Smooth muscle cell of the brain vasculature (primary cell): ENCODE measurements around the gene CEBPA.

Experiments
- DNase-seq: peaks from one replicate; pipeline ENCODE4 v3.0.0-alpha.2; 2012; ENCODE audit warnings: low read depth, low spot score

CEBPA gene

DNA sequence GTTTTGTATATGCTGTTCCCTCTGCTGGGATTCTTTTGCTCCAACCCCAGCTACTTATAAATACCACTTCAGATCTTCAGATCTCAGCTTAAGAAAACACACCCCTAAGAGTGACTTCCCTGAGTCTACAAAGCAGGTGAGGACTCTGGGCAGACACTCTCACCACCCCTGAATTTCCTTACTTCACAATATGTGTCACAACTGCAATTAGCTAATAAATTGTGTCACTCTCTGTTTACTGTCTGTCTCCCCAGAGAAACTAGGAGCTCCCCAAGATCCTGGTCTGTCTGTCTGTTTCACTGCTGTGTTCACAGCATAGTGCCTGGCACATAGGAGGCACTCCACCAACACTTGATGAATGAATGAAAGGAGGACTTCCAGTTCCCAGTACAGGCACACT is 14.4 kb downstream of the CEBPA start:
- no peak for DNase-seq

DNA sequence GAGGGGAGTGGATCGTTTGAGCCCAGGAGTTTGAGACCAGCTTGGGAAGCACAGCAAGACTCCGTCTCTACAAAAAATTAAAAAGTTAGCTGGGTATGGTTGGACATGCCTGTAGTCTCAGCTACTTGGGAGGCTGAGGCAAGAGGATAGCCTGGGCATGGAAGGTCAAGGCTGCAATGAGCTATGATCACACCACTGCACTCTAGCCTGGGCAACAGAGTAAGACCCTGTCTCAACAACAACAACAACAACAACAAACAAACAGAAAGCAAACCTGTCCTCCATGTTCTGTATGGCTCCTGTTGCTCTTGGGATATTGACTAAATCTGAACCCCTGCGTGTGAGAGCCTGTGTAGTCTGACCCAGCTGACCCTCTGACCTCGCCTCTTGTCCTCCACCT is 14.9 kb downstream of the CEBPA start:
- no peak for DNase-seq

- no peak for DNase-seq
Measured at GRCh38 chr19:33286899-33287298, 15.4 kb downstream of the CEBPA start.

GRCh38 chr19:33285441-33285927 is 16.9 kb downstream of the CEBPA start:
- DNase-seq, result no peak

GRCh38 chr19:33284756-33285155 is 17.6 kb downstream of the CEBPA start:
- no peak for DNase-seq

DNA sequence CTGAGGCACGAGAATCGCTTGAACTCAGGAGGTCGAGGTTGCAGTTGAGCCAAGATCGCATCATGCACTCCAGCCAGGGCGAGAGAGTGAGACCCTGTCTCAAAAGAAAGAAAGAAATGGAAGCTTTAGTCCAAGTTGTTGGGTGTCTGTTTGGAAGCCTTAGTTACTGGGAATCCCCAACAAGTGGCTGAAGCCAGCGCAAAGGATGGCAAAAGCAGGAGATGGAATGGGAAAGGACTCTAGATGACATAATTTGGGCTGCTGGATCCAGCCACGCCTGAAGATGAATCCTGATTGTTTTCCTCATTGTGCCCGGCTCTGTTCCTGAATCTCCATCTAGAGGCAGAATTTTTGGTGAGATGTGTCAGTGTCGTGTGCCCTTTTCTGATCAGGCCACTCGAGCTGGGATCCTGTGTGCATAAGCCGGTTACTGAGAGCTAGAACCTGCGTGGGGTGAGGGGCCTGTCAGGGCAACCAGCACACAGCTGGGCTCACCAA is 18.1 kb downstream of the CEBPA start:
- DNase-seq, result no peak

DNA sequence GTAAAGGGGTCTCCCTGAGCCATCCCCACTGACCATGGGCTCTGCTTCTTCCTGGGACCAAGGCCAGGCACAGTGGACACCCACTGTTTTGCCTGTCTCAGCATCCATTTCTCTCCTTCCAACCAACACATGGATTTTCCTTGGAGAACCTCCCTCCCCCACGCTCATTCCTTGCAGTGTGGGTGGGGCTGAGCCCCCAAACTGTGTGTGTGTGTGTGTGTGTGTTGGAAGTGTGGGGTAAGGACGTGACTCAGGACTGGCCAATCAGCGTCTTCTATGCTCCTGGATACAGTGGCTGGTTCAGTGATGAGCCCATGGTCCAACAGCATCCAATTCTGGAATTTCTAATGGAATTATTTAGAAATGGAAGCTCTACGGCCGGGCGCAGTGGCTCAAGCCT is 18.7 kb downstream of the CEBPA start:
- DNase-seq, result no peak

DNA sequence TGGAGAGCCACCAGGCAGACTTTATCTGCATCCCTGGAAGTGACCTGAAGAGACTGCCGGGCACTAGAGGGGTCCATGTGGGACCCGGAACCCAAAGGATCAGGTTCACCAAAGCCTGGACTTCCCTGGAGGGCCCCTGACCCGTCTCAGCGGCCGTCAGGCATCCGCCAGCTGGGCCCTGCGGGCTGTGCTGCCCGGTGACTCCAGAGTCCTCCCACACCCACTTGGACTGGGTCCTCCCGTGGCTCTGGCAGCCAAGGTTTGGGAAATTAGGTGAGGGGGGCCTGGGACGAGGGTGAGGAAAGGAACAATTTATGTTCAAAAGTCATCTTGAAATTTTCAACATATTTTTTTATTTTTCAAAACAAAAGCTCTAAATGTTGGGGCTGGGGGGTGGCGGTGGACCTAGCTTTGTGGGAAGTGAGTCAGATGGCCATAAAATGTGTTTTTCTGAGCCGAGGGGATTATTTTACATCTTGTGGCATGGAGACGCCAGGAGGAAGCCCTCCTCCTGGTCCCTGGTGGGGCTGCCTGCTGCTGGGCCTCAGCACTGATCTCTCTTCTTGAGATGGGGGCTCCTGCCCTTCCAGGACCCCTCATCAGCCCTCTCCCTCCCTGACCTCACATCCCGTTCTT is 20.2 kb downstream of the CEBPA start:
- no peak for DNase-seq

DNA sequence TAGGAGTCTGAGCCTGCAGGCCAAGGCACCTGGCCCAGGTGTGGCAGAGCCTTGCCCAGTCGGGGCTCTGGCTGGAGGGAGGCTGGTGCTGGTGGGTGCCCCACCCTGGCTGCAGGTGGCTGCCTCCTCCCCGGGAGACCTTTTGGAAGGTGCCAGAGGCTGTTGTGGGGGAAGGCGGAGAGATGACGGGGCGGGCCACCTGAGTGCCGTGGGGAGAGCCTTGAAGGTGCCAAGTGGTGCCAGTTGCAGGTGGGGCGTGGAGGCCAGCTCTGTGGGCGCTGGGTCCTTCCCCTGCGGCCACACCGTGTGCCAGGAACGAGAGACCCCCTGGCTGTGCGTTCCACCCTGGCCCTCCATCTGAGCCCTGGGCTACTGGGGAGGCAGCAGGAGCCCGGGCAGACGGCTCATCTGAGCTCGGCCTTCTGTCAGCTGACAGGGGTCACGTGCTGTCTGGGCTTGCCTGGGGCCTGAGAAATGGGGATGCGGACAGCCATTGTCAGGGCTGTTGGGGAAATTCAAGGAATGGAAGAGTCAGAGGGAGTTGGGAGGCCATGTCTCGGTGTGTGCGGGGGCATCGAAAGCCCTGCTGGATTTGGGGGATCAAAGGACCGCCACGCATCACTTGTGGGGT is 20.9 kb downstream of the CEBPA start:
- DNase-seq, result no peak

DNA sequence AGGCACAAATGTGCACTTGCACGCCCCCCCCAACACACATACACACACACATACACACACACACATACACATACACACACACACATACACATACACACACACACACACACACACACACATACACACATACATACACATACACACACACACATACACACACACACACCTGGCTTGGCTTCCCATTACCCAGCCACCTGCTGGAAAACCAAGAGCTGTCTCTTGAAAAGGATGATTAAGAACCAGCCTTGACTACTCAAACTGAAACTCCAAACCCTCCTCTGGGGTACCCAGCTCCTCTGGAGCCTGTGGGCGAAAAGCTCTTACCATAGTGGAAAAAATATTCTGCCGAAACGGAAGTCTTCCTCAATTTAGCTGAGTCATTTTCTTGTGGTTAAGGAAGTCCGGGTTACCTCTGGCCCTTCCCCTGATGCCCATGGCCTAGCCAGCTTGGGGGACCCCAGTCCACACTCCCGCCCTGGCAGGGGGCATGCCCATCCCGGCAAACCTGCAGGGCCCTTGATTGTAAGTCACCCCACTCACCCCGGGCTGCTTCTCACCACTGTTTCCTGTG is 21.9 kb downstream of the CEBPA start:
- no peak for DNase-seq

DNA sequence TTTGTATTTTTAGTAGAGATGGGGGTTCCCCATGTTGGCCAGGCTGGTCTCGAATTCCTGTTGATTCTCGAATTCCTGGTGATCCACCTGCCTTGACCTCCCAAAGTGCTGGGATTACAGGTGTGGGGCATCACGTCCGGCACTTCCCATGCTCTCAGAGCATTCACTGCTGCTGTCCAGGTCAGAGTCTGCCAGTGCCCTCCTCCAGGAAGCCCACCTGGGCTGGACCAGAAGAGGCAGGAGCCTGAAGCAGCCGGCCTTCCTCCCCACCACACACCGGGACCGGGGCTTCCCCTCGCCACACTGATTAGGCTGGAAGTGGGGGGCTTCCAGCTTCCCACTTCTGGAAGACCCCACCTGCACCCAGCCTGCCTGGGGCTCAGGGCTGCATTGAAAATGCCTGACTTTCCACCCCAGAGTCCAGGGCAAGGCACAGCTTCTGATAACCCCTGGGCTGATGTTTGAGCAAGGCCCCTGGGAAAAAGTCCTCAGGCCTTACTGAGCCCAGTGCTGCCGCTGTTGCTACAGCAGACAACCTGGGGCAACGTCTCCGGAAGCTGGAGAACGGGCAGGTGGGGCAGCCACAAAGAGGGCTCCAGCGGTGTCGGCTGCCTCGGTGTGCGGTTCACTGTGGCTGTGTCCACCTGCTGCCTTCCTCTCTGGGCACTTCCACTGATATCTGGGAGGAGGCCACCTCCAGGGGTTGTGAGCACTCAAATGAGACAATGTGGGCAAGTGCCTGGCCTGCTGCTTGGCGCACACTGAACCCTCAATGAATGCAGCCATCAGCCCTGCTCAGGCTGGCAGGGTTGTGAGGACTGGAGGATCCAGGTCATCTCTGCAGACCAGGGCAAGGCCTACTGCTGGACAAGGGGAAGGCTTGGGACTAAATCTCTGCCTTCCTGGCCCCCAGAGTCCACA is 22.6 kb downstream of the CEBPA start:
- no peak for DNase-seq

DNA sequence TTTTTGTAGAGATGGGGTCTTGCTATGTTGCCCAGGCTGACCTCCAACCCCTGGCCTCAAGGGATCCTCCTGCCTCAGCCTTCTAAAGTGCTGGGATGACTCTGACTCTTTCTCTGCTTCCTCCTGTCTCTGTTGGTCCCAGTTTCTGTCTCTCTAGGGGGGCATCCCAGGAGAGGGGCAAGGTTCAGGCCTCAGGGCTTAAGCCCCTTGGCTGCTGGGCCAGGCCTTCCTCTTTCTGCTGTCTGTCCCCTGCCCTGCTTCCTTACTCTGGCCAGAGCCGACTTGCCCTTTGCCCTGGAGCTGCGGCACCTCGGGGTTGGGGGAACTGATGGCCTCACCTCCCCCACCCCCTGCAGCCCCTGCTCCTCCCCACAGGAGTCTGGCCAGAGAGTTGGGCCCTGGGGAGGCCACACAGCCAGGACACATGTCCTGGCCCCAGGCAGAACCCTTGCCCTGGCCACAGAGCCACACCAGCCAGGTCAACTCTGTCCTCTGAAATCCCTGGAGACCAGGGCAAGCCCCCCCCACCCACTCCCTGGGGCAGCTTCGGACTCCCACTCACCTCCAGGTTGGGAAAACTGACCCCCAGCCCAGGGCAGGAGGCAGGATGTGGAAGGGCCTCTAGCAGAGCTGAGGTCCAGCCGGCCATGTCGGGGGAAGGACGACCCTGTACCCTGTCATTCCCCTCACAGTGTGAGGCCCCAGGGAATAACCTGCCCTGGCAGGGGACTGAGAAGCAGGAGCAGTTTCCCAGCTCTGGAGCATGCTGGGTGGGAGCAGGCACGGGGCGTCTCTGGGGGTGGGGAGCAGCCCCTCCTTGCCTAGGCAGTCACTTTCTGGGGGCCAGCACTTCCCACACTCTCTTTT is 23.7 kb downstream of the CEBPA start:
- no peak for DNase-seq

- DNase-seq, result no peak
Measured at GRCh38 chr19:33278023-33278402, 24.3 kb downstream of the CEBPA start.

DNA sequence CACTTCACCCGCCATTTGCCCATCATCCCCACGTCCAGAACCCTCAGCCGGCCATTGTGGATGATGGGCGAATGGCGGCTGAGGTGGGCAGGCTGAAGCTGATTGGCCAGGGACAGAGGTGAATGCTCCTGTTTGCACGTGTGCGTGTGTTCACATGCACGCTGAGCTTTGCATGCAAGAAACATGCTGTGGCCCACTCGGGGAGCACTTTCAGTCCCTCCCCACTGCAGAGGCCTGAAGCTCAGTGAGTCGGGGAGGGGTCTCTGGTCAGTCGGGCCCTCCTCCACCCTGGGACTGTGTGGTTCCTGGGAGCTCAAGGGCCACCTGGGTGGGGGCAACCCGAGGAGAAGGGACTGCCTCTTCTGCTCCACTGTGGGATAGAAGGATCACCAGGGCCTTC is 24.9 kb downstream of the CEBPA start:
- no peak for DNase-seq

DNA sequence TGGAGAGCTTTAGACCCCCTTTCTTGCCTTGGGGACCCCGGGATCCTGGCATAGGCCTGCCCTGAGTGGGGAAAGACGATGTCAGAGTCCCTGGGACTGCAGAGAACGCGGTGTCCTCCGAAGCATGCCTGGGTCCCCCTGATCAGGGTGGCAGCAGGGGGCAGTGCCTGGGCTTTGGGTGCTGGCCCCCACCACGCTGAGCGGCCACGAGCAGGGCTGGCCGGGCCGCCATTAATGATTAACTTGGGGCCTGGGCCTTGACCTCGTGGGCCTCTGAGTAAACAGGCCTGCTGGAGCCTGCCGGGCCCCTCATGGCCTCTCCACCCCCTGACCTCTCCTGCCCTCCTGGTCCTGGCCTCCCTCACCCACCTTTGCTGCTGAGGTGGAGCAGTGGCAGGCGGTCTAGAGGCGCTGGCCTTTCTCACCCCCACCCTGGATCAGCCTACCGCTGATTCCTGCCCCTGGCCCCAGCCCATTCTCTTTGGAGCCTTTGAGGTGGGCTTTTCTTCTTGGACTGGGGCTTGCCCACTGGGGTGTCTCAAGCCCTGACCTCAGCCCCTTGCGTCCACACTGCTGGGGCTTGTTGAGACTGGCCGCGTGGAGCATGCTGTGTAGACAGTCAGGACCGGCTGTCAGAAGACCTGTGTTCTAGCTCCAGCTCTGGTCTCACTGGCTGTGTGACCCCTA is 26.3 kb downstream of the CEBPA start:
- no peak for DNase-seq

- no peak for DNase-seq
Measured at GRCh38 chr19:33275559-33275932, 26.8 kb downstream of the CEBPA start.

DNA sequence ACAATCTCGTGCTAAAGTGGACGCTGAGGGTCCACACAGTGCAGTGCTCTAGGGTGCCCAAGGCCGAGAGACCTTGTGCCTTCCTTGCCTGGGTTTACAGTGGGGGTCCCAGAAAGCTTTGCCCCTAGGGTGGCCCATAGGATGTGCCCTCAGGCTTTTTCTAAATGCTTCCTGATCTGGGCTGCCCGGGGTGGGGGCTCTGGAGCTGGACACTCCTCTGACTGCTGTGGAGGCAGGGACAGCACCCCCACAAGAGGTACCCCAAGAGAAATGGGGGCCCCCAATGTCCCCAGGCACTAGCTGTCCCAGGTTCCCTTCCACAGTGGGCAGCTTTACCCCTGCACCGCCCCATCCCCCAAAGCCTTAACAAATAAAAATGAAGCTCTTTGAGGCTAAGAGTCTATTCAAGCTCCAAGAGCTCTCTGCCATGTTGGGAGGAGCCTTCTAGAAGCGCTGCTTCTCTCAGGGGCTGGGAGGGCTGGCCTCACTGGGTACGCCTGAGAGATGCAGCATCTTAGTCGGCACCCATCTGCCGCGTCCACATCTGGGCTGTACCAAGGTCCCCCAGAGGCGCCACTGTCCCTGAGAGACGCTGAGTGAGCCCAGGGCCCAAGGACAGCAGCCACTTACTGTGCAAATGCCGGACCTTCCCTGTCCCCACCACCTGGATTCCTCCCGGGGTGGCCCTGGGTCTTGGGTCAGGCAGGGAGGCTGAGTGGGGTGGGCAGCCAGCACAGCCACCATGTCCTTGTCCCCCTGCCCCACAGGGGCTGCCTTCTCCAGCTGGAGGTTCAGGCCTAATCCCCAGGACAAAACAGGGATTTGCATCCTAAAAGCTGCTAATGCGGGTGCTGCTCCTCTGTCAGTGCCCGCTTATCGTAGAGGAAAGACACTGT is 27.4 kb downstream of the CEBPA start:
- no peak for DNase-seq

DNA sequence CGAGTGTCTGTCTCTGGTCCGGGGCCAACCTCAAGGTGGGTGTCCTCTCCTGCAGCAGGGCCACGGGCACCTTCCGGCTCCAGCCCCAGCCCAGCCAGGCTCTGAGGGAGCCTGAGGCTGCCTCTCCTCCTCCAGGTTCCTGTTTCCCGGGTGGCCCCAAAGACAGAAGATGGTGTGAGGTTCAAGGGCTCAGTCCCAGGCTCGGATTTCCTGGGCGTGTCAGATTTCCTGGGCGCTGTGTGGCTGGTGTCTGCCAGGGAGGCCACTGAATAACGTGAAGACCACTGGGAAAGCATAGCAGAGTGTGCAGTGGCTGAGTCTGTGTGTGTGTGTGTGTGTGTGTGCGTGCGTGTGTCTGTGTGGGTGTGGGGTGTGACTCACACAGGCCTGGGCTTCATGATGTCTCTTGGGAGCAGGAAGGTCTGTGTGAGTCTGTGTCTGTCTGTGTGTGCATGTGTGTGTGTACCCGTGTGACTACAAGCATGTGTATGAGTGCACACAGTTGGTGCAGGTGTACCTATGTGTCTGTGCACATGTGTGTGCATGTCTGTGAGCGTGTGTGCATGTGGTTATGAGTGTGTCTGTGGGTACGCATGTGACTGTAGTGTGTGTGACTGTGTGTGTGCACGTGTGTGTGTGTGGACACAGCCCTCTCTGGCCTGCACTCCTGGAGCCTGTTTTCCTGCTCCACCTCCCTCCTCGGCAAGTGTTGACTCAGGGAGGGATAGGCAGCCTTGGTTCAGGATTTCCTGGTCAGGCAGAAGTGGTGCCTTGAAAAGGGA is 28.3 kb downstream of the CEBPA start:
- DNase-seq, result peak; percentile 4
